CD14-positive monocyte (primary cell): Measurements from ENCODE around the gene C1QTNF8. TPM values are rescaled to one million over a fixed set of nuclear protein-coding genes. Genes with fewer than 3 reads are reported as not detected.

Experiments used
- DNase-seq, 3 donors: peaks; one replicate each; pipeline ENCODE4 v3.0.0-alpha.2; 2011 to 2022
- H2AFZ ChIP-seq: 2 replicates; pipeline ENCODE4 v1.6.0; 2012; ENCODE audit warnings: mild to moderate bottlenecking, low read depth, low read length, inconsistent platforms; ENCODE audit not compliant: insufficient read depth, poor library complexity, severe bottlenecking
- H3K27ac ChIP-seq, 2 donors: 1 replicate in 1 of 2; 2 replicates in 1 of 2; pipeline ENCODE4 v1.5.1; 2012 to 2013; ENCODE audit warnings: low read length in 2 of 2, control low read depth in 1 of 2, inconsistent platforms in 1 of 2, low read depth in 1 of 2, mild to moderate bottlenecking in 1 of 2
- H3K27me3 ChIP-seq, 2 donors: one replicate each; pipeline versions ENCODE4 v1.6.0 to v1.6.1; 2011 to 2013; ENCODE audit warnings: low read length in 2 of 2; ENCODE audit not compliant: control insufficient read depth in 2 of 2, insufficient read depth in 2 of 2
- H3K36me3 ChIP-seq, 2 donors: replicated peaks in 1 of 2; 1 replicate in 1 of 2; 2 replicates in 1 of 2; pipeline versions ENCODE4 v1.5.1 to v1.6.1; 2012 to 2013; ENCODE audit warnings: low read length in 2 of 2, control low read depth in 1 of 2, inconsistent platforms in 1 of 2, mild to moderate bottlenecking in 1 of 2; ENCODE audit not compliant: insufficient read depth in 2 of 2, control insufficient read depth in 1 of 2
- H3K4me1 ChIP-seq, 2 donors: 1 replicate in 1 of 2; 2 replicates in 1 of 2; pipeline versions ENCODE4 v1.5.1 to v1.6.1; 2012 to 2013; ENCODE audit warnings: low read length in 2 of 2, control low read depth in 1 of 2, inconsistent platforms in 1 of 2, mild to moderate bottlenecking in 1 of 2, moderate library complexity in 1 of 2; ENCODE audit not compliant: insufficient read depth in 2 of 2, control insufficient read depth in 1 of 2
- H3K4me2 ChIP-seq: replicated peaks from 2 replicates; pipeline ENCODE3; 2012; ENCODE audit warnings: low read length, moderate library complexity, mild to moderate bottlenecking; ENCODE audit not compliant: poor library complexity, severe bottlenecking; ENCODE audit errors: extremely low read depth
- H3K4me3 ChIP-seq, 3 experiments: fragments of 200-600 bp in 1 of 3; sonication (generic) in 1 of 3; replicated peaks in 1 of 3; 1 replicate in 2 of 3; 2 replicates in 1 of 3; pipeline ENCODE4 v1.5.1; 2011 to 2013; ENCODE audit warnings: low read length in 3 of 3, mild to moderate bottlenecking in 3 of 3, control low read depth in 2 of 3, low read depth in 2 of 3, inconsistent platforms in 1 of 3, moderate library complexity in 1 of 3
- H3K79me2 ChIP-seq: 2 replicates; pipeline ENCODE4 v1.6.0; 2012; ENCODE audit warnings: mild to moderate bottlenecking, control low read depth, inconsistent platforms, low read length, moderate library complexity; ENCODE audit not compliant: insufficient read depth
- H3K9ac ChIP-seq: 2 replicates; pipeline ENCODE4 v1.6.0; 2017; ENCODE audit warnings: low read length, mild to moderate bottlenecking; ENCODE audit not compliant: insufficient read depth, poor library complexity, severe bottlenecking
- H3K9me3 ChIP-seq, 2 donors: replicated peaks in 1 of 2; 1 replicate in 1 of 2; 2 replicates in 1 of 2; pipeline versions ENCODE4 v1.5.1 to v1.6.1; 2012 to 2013; ENCODE audit warnings: low read length in 2 of 2, control low read depth in 1 of 2; ENCODE audit not compliant: control insufficient read depth in 1 of 2, insufficient read depth in 1 of 2
- H4K20me1 ChIP-seq: 2 replicates; pipeline ENCODE4 v1.6.0; 2012; ENCODE audit warnings: mild to moderate bottlenecking, low read length, control low read depth, moderate library complexity; ENCODE audit not compliant: insufficient read depth
- H3K27ac Mint-ChIP-seq, 7 donors: one replicate each; pipeline ENCODE4 v1.8.0; 2020; ENCODE audit warnings: mild to moderate bottlenecking in 7 of 7, mixed read lengths in 7 of 7, moderate library complexity in 6 of 7, inconsistent platforms in 2 of 7
- H3K27me3 Mint-ChIP-seq, 3 donors: one replicate each; pipeline ENCODE4 v1.8.0; 2021 to 2022; ENCODE audit warnings: low read depth in 3 of 3, mild to moderate bottlenecking in 3 of 3, mixed read lengths in 3 of 3, moderate library complexity in 3 of 3, inconsistent platforms in 1 of 3
- H3K36me3 Mint-ChIP-seq, 2 donors: one replicate each; pipeline ENCODE4 v1.8.0; 2020; ENCODE audit warnings: mixed read lengths in 2 of 2, inconsistent platforms in 1 of 2, mild to moderate bottlenecking in 1 of 2
- H3K4me1 Mint-ChIP-seq: one replicate; pipeline ENCODE4 v1.8.0; 2020; ENCODE audit warnings: mild to moderate bottlenecking, mixed read lengths
- H3K4me3 Mint-ChIP-seq, 2 donors: one replicate each; pipeline ENCODE4 v1.8.0; 2020; ENCODE audit warnings: mild to moderate bottlenecking in 2 of 2, mixed read lengths in 2 of 2, moderate library complexity in 1 of 2
- H3K9me3 Mint-ChIP-seq, 7 donors: one replicate each; pipeline ENCODE4 v1.8.0; 2020 to 2022; ENCODE audit warnings: mixed read lengths in 7 of 7, mild to moderate bottlenecking in 6 of 7, moderate library complexity in 6 of 7, inconsistent platforms in 2 of 7
- WGBS: methylation state at CpG from one replicate; pipeline ENCODE4 v1.1.5; 2013; ENCODE audit warnings: missing lambda C conversion rate; ENCODE audit not compliant: insufficient coverage; 5-methylcytosine and 5-hydroxymethylcytosine counted together
- intact Hi-C, 2 donors: fragments of 100-400 bp; cut with micrococcal nuclease; formaldehyde crosslinking; loops; one replicate each; pipeline versions ENCODE4 v1.15.0 to v1.15.1; 2023
- polyA plus RNA-seq, 3 donors: library from polyadenylated mRNA; depleted of rRNA in 1 of 3; unstranded in 2 of 3; stranded (reverse) in 1 of 3; fragments of 300-500 nt in 2 of 3; fragments of >200 nt in 1 of 3; fragmentation: Illumina TruSeq in 2 of 3; gene quantifications; 1 replicate in 2 of 3; 2 replicates in 1 of 3; pipeline ENCODE4 v1.2.3, GENCODE V29; 2012 to 2021
- TF ChIP-seq, protein P1 (sequence below): fragments of 200-600 bp; IDR thresholded peaks from one replicate; pipeline ENCODE4 v1.8.0; 2022; ENCODE audit warnings: antibody characterized with exemption, mild to moderate bottlenecking

The C1QTNF8 gene
- polyA plus RNA-seq, 3 donors, result not detected

DNA sequence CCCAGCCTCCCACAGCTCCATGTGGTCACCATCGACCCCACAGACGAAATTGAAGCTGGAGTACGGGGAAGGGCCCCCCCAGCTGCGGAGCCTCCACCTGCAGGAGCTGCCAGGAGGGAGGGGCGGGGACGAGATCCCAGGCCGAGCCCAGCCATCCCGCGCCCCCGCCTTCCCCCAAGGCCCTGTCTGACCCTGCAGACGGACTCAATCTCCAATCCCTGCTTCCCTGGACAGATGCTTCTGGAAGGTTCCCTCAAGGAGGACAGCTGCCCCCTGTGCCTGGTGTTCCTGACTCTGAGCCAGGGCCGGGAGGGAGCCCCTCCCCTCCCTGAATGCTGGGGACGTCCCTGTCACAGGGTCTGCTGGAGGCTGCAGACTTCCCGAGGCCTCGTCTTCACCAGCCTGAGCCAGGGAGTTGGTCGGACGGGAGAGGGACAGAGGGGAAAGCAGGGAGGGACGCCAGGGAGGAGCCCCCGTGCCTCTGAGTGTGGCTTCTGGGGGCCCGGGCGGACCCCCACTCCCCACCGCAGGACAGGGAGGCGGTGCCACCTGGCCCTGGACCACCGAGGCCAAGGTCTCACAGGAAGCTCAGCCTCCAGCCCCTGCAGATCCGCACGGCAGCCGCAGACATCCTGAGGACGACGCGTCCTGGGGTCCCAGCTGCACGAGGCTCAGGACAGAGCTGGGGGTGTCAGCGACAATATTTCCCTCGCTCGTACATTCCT lies 21.3 kb upstream of the C1QTNF8 start:
- H3K4me1 Mint-ChIP-seq, result no peaks in the 10 kb centered on the region
- Histone ChIP-seq H3K9ac (no peak overlapping the region), H3K27ac (no peak overlapping the region), H3K4me3 (no peak overlapping the region), H3K79me2 (no peaks in the 10 kb centered on the region), H3K9me3 (no peaks in the 10 kb centered on the region), H4K20me1 (no peaks in the 10 kb centered on the region), H3K27me3 (no peaks in the 10 kb centered on the region), H2AFZ (no peak overlapping the region), H3K4me2 (no peak overlapping the region), H3K36me3 (no peaks in the 10 kb centered on the region), H3K4me1 (no peaks in the 10 kb centered on the region)
- H3K36me3 Mint-ChIP-seq, result no peaks in the 10 kb centered on the region
- peaks cover 4 to 13% (median 6%) of the 10 kb centered on the region in 3 donors for H3K27me3 Mint-ChIP-seq
- intact Hi-C loops, result no loop called here
- 65% methylated on average over 31 of the region's 34 CpGs for WGBS
- H3K9me3 Mint-ChIP-seq, result no peaks in the 10 kb centered on the region
- no peak overlapping the region for H3K27ac Mint-ChIP-seq
- TF ChIP-seq, protein P1, sequence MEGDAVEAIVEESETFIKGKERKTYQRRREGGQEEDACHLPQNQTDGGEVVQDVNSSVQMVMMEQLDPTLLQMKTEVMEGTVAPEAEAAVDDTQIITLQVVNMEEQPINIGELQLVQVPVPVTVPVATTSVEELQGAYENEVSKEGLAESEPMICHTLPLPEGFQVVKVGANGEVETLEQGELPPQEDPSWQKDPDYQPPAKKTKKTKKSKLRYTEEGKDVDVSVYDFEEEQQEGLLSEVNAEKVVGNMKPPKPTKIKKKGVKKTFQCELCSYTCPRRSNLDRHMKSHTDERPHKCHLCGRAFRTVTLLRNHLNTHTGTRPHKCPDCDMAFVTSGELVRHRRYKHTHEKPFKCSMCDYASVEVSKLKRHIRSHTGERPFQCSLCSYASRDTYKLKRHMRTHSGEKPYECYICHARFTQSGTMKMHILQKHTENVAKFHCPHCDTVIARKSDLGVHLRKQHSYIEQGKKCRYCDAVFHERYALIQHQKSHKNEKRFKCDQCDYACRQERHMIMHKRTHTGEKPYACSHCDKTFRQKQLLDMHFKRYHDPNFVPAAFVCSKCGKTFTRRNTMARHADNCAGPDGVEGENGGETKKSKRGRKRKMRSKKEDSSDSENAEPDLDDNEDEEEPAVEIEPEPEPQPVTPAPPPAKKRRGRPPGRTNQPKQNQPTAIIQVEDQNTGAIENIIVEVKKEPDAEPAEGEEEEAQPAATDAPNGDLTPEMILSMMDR, result no peak
- DNase-seq, result no peak
- H3K4me3 Mint-ChIP-seq, result no peak overlapping the region

DNA sequence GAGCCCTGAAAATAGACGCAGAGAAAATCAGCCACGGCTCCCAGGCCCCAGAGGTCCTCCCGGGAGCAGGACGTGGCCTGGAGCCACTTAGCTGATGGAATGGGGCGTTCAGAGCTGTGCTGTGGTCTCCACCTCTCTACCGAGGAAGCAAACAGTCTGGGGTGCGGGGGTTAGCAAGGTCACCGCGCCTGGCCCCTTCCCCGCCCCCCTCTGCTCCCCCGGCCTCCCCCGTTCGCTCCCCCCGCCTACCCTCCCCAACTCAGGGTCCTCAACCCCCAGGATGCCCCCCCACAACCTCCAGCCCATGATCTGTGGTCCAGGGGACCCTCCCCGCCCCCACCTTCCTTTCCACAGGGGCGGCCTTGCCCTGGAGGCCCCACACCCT lies 20.6 kb upstream of the C1QTNF8 start:
- intact Hi-C loops, result no loop called here
- Histone ChIP-seq H3K4me2 (no peak overlapping the region), H3K27ac (no peak overlapping the region), H3K79me2 (no peaks in the 10 kb centered on the region), H2AFZ (no peak overlapping the region), H4K20me1 (no peaks in the 10 kb centered on the region), H3K36me3 (no peaks in the 10 kb centered on the region), H3K9me3 (no peaks in the 10 kb centered on the region), H3K9ac (no peak overlapping the region), H3K4me1 (no peaks in the 10 kb centered on the region), H3K4me3 (no peak overlapping the region), H3K27me3 (no peaks in the 10 kb centered on the region)
- no peak overlapping the region for H3K4me3 Mint-ChIP-seq
- H3K27ac Mint-ChIP-seq, result no peak overlapping the region
- H3K9me3 Mint-ChIP-seq, result no peaks in the 10 kb centered on the region
- TF ChIP-seq, protein P1, result no peak
- peaks cover 5 to 15% (median 7%) of the 10 kb centered on the region in 3 donors for H3K27me3 Mint-ChIP-seq
- WGBS, result 84% methylated on average over 7 of the region's 16 CpGs
- DNase-seq, result no peak
- H3K36me3 Mint-ChIP-seq, result no peaks in the 10 kb centered on the region
- H3K4me1 Mint-ChIP-seq, result no peaks in the 10 kb centered on the region
